ENCODE results near the gene CDADC1. TPM values are rescaled to one million over a fixed set of nuclear protein-coding genes. Genes with fewer than 3 reads are reported as not detected.

The CDADC1 gene
- total and polyA plus RNA-seq, 10 of the 15 experiments (the other 5 are each of a cell fraction or from before 2014, with no cell fraction given) = 2.6 to 7.3 (median 5.2) TPM

DNA sequence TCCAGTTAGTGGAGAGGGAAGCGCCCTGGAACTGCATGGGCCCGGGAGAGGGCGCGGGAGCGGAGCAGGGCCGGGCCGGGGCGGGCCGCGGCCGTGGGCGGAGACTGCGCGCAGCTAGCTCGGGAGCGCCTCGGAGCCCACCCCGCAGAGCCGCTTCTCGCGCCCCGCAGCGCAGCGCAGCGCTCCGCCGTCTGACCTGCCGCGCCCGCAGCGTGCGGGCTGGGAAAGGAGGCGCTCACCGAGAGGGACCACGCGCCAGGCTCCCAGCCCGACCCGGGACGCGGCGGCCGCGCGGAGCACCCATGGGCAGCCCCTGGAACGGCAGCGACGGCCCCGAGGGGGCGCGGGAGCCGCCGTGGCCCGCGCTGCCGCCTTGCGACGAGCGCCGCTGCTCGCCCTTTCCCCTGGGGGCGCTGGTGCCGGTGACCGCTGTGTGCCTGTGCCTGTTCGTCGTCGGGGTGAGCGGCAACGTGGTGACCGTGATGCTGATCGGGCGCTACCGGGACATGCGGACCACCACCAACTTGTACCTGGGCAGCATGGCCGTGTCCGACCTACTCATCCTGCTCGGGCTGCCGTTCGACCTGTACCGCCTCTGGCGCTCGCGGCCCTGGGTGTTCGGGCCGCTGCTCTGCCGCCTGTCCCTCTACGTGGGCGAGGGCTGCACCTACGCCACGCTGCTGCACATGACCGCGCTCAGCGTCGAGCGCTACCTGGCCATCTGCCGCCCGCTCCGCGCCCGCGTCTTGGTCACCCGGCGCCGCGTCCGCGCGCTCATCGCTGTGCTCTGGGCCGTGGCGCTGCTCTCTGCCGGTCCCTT lies 27.5 kb upstream of the CDADC1 start, which contains the start of gene MLNR:
Gene MLNR (plus strand): TSS at position 303 of the 820 bp plus-strand sequence. CDS start 0 bp downstream, at position 303.
- H3K4me2 ChIP-seq (ENCODE audit: control insufficient read depth, insufficient read depth) = peak within 1 kb of the TSS; percentile 53
- H3K4me3 ChIP-seq = no peak within 1 kb of the TSS
- intact Hi-C loops (cut with micrococcal nuclease; ENCODE audit: unreplicated experiment) (no loop called here), in situ Hi-C loops (cut with MboI) (no loop called here)
- peak within 1 kb of the TSS; percentile 31; the same call in 1 of the 2 replicates for H2AFZ ChIP-seq (ENCODE audit: control insufficient read depth, low read depth, low read length)
- no peaks in the 10 kb centered on the region for H4K20me1 ChIP-seq (ENCODE audit: control insufficient read depth, insufficient read depth)
- peaks cover 0 to 5% of the 10 kb centered on the region in 2 experiments; a peak in 3 of 4 replicates for H3K27me3 ChIP-seq (replicated peaks in 1 of 2; ENCODE audit: control insufficient read depth in 2 of 2, insufficient read depth in 2 of 2, low read length in 1 of 2)
- ChIA-PET CTCF (no interaction called here), RAD21 (ENCODE audit: unreplicated experiment) (no interaction called here), SMC1A (ENCODE audit: uncharacterized antibody, unreplicated experiment) (no interaction called here), POLR2A (no interaction called here)
- H3K9me3 ChIP-seq (replicated peaks; ENCODE audit: control insufficient read depth, insufficient read depth, low read length) = no peaks in the 10 kb centered on the region; the same call in 2 of the 3 replicates
- BruUV-seq (replicated peaks) = no TSS peak
- no peak within 1 kb of the TSS for H3K9ac ChIP-seq (ENCODE audit: control insufficient read depth, insufficient read depth, low read length)
- H3K36me3 ChIP-seq (ENCODE audit: control insufficient read depth in 2 of 2, insufficient read depth in 2 of 2, low read length in 1 of 2) = no peaks in the 10 kb centered on the region
- no peak for DNase-seq (ENCODE audit: low read depth, low spot score)
- H3K27ac ChIP-seq (ENCODE audit: control insufficient read depth, insufficient read depth) = no peak within 1 kb of the TSS
- no peaks in the 10 kb centered on the region for H3K4me1 ChIP-seq (ENCODE audit: control insufficient read depth, insufficient read depth, low read length)
- no peak for TF ChIP-seq YY1 (IDR thresholded peaks at IDR 0.05; ENCODE audit: low read depth, low read length)
- TF ChIP-seq, protein P1, sequence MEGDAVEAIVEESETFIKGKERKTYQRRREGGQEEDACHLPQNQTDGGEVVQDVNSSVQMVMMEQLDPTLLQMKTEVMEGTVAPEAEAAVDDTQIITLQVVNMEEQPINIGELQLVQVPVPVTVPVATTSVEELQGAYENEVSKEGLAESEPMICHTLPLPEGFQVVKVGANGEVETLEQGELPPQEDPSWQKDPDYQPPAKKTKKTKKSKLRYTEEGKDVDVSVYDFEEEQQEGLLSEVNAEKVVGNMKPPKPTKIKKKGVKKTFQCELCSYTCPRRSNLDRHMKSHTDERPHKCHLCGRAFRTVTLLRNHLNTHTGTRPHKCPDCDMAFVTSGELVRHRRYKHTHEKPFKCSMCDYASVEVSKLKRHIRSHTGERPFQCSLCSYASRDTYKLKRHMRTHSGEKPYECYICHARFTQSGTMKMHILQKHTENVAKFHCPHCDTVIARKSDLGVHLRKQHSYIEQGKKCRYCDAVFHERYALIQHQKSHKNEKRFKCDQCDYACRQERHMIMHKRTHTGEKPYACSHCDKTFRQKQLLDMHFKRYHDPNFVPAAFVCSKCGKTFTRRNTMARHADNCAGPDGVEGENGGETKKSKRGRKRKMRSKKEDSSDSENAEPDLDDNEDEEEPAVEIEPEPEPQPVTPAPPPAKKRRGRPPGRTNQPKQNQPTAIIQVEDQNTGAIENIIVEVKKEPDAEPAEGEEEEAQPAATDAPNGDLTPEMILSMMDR (IDR thresholded peaks at IDR 0.05 in 2 of 3, conservative IDR thresholded peaks at IDR 0.05 in 1 of 3; ENCODE audit: control insufficient read depth in 2 of 3, extremely low read depth in 1 of 3, insufficient read depth in 1 of 3, low read depth in 3 of 3, low read length in 3 of 3) = 0 out of 6 replicates have a peak, but pooled peaks of 2 of the 3 experiments have one; percentile 9 to 12
- FAIRE-seq = no peak
- 30% methylated on average over 64 of the region's 111 CpGs for WGBS (ENCODE audit: insufficient coverage, insufficient replicate concordance, low lambda C conversion rate, missing lambda C conversion rate)
- peak; percentile 61 for ATAC-seq
- H3K79me2 ChIP-seq (ENCODE audit: control insufficient read depth, insufficient read depth, low read length) = no peaks in the 10 kb centered on the region

Measured in GM12878 (cell line).